HG02678 (cell line): ENCODE data around the gene LUZP2.

ENCODE experiments used
- ATAC-seq: cut with Tn5 transposase; IDR thresholded peaks from one replicate; pipeline ENCODE4 v1.9.1; 2021; ENCODE audit warnings: mild to moderate bottlenecking, moderate library complexity; ENCODE audit not compliant: unreplicated experiment

LUZP2 gene

DNA sequence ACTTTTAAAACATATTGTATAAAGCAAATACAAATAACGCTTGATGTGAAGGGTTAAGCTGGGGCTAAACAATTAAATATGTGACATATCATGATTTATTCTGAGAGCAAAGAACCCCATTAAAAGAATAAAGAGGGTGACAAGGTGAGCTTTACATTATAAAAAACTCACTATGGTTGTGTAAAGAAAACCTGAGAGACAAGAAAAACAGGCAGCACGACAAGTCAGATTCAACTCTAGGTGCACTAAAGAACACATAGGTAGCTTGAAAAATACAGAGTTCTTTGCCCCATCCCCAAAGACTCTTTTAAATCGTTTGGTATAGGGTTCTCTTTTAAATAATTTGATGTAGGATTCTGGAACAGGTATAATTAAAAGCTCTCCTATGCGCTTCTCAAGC lies 63.5 kb downstream of the LUZP2 start:
- ATAC-seq: no peak

DNA sequence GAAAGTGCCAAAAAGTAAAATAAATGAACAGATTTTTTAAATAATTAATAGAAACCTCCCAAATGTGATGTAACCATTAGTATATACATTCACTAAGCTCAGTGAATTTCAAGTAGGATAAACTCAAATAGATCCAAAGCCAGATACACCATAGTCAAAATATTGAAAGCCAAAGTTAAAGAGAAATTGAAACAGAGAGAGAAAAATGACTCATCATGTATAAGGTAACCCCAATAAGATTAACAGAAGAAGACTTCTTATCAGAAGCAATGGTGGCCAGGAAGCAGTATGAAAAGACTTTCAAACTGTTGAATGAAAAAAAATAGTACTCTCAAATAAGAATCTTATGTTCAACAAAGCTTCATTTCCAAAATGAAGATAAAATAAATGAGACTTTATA lies 70.5 kb downstream of the LUZP2 start:
- no peak for ATAC-seq

DNA sequence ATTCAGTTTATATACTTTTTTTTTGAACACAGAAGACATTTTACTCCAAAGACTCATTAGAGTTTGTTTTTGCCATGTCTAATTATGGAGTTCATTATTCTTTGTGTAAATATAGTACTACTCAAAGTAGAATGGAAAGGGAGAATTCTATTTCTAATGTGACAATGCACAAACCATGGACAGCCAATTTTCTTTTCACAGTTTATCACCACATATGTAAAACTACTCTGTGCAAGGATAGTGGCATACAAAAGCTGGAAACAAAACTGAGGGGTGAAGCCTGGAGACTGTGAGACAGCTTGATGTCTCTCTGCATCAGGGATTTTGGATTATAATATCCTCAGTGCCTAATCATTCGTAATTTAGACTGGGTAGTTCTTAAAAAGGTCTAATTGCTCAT lies 75.5 kb downstream of the LUZP2 start:
- ATAC-seq: no peak

DNA sequence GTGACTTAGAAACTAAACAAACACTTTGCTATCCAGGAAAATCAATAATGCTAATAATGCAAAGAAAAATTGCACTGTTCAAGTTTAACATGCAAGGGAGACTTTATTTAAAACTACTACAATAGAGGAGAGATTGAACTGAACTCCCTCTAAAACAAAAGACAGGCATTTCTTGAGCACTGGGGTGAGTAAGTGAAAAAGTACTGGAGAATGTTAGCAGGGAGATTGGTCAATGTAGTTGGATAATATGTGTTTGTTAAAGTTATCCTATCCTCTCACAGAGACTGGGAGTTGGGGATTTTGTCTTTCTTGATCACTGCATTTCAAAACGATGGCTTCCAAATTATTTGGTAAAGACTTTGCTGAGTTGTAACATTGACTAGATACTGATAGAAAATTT lies 77.6 kb downstream of the LUZP2 start:
- no peak for ATAC-seq

DNA sequence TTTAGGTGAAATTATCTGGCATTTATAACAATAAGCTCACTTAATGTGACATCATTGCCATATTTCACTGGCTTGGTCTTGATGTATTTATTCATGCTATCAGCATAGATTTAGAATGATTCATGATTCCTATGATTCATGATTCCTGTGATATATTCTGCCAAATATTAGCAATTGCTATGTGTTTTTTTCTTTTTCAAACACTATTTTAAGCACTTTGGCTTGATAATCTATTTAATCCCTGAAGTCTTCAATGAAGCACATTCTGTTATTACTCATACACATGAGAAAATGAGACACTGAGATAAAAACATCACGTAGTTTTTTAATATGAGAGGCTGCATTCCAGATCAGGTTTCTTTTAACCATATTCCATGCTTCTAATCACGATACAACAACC lies 78.5 kb downstream of the LUZP2 start:
- no peak for ATAC-seq

DNA sequence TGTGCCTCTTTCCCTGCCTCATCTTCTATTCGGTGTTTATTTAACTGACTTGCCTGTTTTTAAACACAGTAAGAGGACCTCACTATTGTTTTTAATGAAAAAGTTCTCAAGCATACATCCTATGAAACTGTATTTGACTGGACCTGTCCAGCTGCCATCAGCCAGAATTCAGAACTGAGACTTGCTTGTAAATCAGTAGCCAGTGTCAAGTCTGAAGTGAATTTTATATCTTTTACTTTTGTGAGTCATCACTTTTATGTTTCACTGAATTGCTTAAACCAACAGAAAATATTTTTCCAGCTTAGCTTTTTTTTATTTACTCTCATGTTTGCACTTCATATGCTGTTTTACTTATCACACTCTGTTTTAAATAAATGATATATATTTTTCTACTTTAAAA lies 88.3 kb downstream of the LUZP2 start:
- ATAC-seq: no peak

DNA sequence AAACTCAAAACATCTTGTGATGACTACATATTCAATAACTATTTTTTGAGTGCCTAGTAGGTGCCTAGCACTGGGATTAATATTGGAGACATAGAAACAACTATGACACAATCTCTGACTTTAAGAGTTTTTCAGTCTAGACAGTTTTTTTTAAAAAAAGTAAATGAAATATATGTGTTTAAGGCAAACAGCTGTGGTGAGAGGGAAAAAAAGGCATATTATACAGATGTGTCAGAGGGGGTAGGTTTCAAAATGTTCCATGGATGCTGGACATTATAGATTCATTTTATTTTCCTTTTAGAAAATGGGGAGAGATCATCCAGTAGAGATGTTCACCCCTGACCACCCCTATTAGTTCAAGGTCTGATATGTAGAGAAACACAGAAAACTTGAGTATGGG lies 90.8 kb downstream of the LUZP2 start:
- no peak for ATAC-seq

DNA sequence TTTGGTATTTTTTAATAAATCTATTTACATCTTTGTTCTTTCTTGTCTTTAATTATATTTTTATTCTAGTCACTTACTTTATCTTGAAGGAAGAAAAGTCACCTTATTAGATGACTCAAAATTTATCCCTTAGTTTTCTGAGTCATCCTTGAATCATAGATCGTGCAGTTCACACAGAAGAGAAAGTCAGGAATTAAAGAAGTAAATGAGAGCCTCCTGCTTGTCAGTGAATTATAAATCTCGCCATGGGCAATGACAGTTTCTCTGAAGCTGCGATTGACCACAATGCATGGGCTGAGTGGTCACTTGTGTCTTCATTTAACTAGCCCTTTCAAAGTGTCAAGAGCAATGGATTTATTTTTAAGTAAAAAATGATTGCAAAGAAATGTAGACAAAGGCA lies 91.2 kb downstream of the LUZP2 start:
- no peak for ATAC-seq

DNA sequence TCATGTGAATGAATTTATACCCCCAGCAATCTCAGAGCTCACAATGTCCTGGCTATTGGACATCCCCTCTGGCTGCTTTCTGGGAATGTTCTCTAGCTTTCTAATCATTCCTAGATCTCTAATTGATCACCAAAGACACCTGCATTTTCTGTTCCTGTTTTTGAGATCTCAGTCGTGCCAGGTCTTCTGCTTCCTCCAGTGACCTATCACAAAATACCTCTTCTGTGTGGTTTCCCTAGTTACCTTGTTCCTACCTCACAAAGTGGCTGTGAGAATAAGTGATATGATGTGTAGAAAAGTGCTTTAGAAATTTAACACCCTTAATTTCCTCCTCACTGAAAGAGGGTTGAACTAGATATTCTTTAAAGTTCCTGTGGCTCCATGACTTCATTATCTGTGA lies 92.2 kb downstream of the LUZP2 start:
- no peak for ATAC-seq

DNA sequence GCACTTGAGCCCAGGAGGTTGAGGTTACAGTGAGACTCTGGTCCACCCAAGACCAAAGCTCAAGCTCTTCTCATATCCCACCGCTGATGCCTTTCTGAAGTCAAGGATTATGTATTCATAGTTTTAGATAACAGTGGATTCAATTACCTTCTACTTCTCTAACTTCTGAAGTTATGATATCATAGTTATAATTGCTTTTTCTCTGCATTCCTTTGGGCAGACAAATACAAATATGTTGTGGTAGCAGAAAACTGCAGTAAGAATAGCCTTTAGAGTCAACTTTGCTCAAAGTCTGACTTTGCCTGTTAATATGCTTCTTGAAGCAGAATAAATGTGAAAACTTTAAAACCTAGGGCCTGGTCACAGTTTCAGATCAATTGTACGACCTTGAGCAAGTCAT lies 94.4 kb downstream of the LUZP2 start:
- ATAC-seq: no peak

DNA sequence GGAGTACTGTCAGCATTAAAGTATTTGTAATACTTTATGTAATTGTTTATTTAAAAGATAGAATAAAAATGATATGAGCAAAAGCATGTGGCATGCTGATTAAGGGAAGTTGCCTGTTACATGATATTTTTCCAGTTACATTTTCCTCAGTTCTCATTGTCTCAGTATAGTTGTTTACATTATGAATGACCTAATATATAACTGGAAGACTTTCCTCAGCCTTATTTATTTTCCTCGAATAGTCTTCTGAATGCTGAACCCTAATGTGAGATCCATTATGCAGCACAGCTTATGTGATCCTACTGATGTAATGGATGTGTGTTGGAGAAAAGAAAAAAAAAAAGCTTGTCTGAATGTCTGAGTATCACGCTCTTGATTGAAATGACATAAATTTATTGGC lies 95.5 kb downstream of the LUZP2 start:
- ATAC-seq: no peak

DNA sequence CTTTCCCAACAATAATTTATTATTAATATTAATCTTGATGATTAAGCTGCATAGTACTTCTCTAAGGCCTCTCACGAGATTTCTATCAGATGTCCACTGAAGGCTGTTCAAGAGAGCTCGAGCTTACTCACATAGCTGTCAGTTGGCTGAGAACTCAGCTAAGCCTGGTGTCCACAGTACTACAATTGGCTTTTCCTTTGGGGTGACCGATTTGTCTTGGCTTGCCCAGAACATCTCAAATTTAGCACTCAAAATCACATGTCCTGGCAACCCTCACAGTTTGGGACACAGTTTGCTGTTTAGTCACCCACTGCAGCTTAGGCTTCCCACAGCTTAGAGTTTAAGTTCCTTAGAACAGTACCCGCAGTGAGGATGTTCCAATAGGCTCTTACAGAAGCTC lies 96.5 kb downstream of the LUZP2 start:
- ATAC-seq: no peak

DNA sequence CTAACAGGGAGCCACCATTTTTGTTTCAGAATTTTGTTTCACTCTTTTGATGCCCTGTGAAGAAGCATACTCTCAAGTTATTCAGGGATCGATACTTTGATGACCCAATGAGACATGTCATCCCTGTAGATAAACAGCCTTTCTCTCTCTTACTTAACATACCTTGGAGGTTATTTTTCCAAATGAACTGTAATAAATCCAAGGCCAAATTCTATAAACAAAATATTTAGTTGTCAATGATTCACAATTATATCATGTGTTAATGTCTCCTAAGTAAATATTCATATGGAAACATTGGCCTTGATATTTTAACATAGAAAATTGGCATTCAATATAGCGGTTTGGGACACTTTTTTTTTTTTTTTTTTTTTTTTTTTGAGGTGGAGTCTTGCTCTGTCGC lies 97.5 kb downstream of the LUZP2 start:
- no peak for ATAC-seq

DNA sequence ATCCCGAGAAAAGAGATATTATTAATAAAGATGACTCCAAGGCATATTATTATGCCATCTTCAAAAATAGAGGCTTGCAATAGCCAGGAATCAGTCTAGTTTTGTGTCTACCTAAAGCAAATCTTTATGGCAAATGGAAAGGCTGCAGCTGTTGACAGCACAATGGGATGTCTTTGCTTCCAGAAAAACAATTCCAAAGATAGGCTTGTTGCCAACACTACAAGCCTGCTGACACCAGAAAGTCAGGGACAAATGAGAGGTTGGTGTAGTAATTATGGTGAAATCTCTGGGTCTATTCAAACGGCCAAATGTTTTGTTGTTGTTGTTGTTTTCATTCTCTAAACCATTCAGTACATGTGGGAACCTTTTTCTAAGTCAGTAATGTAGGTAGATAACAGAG lies 101.8 kb downstream of the LUZP2 start:
- ATAC-seq: no peak

DNA sequence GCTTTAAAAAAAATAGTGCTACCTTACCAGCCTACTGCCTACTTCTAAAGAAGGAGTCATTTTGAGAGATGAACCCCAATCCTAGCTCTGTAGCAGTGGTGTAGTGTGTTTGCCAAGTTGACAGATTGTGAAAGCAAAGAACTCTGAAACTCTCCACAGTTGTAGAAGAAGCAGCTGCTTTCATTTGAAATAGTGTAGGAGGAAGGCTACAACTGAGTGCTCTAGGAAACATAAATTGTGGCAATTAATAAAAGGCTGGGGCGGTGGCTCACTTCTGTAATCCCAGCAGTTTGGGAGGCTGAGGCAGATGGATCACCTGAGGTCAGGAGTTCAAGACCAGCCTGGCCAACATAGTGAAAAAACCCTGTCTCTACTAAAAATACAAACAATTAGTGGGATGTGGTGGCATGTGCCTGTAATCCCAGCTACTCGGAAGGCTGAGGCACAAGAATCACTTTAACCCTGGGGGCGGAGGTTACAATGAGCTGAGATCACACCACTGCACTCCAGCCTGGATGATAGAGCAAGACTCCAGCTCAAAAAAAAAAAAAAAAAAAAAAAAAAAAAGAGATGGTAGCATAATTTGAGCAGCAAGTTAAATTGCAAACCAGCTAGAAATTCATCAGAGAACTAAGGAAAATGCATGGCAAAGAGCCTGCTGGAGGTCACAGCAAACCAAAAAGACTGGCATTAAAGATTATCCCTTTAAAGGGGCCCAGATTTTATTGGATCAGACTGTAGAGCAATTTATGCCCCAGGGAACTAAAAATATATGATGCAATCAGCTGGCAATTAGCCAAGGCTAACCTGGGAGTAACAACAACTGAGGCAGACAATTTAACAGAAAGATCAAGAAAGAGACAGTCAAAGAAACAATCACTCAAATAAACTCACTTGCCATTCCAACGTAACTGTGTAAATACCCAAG lies 112.6 kb downstream of the LUZP2 start:
- ATAC-seq: no peak

DNA sequence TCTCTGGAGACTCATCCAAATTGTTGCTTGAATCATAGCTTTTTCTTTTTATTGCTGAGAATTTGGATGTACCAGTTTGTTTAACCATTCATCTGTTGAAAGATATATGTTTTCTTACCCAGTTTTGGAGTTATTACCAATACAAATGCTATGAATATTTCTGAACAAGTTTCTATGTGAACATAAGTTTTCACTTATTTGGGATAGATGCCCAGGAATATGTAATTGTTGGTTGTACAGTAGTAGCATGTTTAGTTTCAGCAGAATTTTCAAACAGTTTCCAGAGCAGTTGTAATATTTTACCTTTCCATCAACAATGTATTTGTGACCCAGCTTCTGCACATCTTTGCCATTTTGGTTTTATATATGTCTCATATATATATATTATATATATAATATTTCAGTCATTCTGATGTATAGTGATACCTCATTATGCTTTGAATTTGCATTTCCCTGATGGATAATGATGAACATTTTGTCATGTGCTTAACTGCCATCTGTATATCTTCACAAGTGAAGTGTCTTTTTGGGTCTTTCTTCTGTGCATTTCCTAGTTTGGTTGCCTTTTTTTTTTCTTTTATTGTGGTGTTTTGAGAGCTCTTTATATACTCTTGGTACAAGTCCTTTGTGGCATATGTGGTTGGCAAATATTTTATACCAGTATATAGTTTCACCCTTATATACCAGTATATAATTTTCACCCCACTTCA lies 118.8 kb downstream of the LUZP2 start:
- ATAC-seq: no peak

DNA sequence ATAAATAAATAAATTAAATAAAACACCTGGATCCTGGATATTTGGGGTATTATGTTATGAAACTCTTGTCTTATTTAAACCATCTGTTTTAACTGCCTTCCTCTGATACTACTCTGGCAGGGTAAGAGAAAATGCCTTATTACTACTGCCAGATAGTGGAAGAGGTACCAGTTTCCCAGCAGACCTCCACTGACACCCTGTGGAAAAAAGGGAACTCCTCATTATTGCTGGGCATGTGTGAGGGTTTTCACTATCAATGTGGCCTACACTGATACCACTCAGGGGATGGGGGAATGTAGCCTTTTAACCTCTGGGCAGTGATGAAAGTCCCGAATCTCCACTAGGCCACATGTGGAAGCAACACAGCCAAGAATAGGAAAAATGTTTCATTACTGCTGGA lies 121.0 kb downstream of the LUZP2 start:
- ATAC-seq: no peak

DNA sequence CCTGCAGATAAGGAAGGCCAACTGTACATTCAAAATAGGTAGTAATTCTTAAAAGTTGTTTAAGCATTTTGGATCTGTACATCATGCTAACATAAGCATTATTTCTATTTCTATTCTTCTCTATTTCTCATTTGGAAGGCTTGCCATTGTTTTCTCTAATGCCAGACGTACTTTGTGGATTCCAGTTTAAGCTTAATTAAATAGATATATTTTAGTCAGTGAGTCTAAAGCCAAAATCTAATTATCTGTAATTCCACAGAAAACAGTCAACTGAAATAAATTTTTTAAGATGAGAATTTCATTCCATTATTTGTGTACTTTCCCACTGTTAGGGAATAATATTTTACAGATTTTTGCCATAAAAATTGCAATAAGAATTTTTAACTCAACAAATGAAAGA lies 123.0 kb downstream of the LUZP2 start:
- no peak for ATAC-seq

DNA sequence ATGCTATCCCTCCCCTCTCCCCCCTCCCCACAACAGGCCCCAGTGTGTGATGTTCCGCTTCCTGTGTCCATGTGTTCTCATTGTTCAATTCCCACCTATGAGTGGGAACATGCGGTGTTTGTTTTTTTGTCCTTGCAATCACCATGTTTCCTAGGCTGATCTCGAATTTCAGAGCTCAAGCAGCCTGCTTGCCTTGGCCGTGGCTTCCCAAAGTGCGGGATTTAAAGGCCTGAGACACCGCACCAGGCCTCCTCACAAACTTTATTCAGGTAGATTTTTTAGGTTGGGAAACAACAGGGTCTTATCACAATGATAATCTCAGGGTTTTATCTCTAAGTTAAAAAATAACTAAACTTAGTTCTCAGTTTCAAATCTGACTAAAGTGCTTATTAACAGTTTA lies 125.4 kb downstream of the LUZP2 start:
- no peak for ATAC-seq

DNA sequence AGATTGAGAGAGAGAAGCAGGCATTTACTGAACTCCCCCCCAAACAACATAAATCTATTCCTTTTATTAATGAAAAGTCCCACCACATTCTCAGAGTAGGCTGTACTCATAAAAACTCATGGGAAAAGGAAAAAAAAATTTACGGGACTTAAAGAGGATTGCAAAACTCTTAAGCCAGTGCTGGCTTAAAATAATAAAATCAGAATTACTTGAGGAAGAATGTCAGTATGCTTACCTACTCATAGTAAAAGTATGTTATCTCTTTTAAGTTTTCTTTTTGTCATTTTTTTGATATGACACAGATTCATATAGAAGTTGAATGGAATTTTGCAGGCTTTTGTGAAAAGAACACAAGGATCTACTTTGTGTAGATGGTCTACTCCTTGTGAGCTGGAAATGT lies 126.3 kb downstream of the LUZP2 start:
- ATAC-seq: no peak

DNA sequence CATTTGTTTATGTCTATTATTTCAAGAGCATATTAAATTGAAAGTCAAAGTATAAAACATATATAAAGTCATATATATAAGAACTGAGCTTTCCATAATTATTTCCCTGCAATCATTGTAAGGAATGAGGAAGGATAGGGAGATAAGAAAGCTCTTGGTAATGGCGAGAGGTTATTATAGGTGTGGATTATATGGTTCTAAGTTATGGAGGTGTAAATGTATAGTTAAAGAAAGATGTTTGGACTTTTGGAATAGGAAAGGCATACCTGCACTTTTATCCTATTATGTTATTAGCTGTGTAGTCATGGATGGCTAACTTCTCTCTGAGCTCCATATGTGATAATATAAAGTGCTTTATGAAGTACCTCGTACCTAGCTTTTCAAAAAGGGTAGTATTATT lies 127.6 kb downstream of the LUZP2 start:
- ATAC-seq: no peak

DNA sequence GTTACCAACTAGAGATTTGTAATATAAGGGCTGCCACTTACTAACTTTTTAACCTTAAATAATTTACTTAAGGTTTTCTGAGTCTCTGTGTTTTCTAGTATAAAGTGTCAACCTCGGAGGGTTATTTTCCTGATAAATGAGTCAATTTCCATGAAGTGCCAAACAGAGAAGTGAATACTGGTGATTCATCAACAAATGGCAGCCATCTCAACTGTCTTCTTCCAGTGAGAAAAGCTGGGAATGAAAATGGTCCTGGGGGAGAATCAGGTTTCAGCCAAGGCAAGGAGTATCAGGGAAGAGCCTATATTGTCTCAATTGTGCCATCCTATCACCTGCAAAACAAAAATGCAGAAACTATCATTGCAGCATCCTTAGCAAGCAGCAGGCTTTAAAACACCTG lies 129.1 kb downstream of the LUZP2 start:
- no peak for ATAC-seq
